Measurements from ENCODE around the gene KIF23.

KIF23 gene

GRCh38 chr15:69474291-69474690 lies 60.1 kb downstream of the KIF23 start:
- Mint-ChIP-seq H3K27ac (no peak overlapping the region), H3K27me3 (ENCODE audit: low read depth) (peaks cover 23% of the 10 kb centered on the region), H3K4me1 (ENCODE audit: low read depth) (peaks cover 6% of the 10 kb centered on the region), H3K36me3 (ENCODE audit: low read depth) (no peaks in the 10 kb centered on the region), H3K4me3 (no peak overlapping the region), H3K9me3 (no peaks in the 10 kb centered on the region)
- DNase-seq (ENCODE audit: low spot score): no peak

GRCh38 chr15:69474846-69475455 lies 60.8 kb downstream of the KIF23 start:
- no peak for DNase-seq (ENCODE audit: low spot score)
- Mint-ChIP-seq H3K4me3 (no peak overlapping the region), H3K27ac (no peak overlapping the region), H3K36me3 (ENCODE audit: low read depth) (peaks cover 3% of the 10 kb centered on the region), H3K27me3 (ENCODE audit: low read depth) (peaks cover 27% of the 10 kb centered on the region), H3K9me3 (peaks cover 6% of the 10 kb centered on the region), H3K4me1 (ENCODE audit: low read depth) (no peaks in the 10 kb centered on the region)

GRCh38 chr15:69475769-69476358 lies 61.7 kb downstream of the KIF23 start:
- no peak overlapping the region for H3K4me3 Mint-ChIP-seq
- peaks cover 8% of the 10 kb centered on the region for H3K36me3 Mint-ChIP-seq (ENCODE audit: low read depth)
- H3K9me3 Mint-ChIP-seq: peaks cover 11% of the 10 kb centered on the region
- H3K27ac Mint-ChIP-seq: no peak overlapping the region
- peaks cover 2% of the 10 kb centered on the region for H3K4me1 Mint-ChIP-seq (ENCODE audit: low read depth)
- H3K27me3 Mint-ChIP-seq (ENCODE audit: low read depth): peaks cover 30% of the 10 kb centered on the region
- DNase-seq (ENCODE audit: low spot score): peak; percentile 62

GRCh38 chr15:69476704-69477473 lies 62.7 kb downstream of the KIF23 start:
- Mint-ChIP-seq H3K4me1 (ENCODE audit: low read depth) (peaks cover 2% of the 10 kb centered on the region), H3K27ac (no peak overlapping the region), H3K27me3 (ENCODE audit: low read depth) (peaks cover 22% of the 10 kb centered on the region), H3K9me3 (peaks cover 11% of the 10 kb centered on the region), H3K36me3 (ENCODE audit: low read depth) (peaks cover 8% of the 10 kb centered on the region), H3K4me3 (no peak overlapping the region)
- DNase-seq (ENCODE audit: low spot score): no peak

- Mint-ChIP-seq H3K27ac (no peak overlapping the region), H3K27me3 (ENCODE audit: low read depth) (peaks cover 21% of the 10 kb centered on the region)
Observed at GRCh38 chr15:69478259-69478781, 64.2 kb downstream of the KIF23 start.

GRCh38 chr15:69479081-69479480 lies 64.9 kb downstream of the KIF23 start:
- H3K4me3 Mint-ChIP-seq: no peak overlapping the region
- H3K36me3 Mint-ChIP-seq (ENCODE audit: low read depth): peaks cover 8% of the 10 kb centered on the region

More at GRCh38 chr15:69478259-69478781, 64.2 kb downstream of the KIF23 start:
- Mint-ChIP-seq H3K36me3 (ENCODE audit: low read depth) (peaks cover 8% of the 10 kb centered on the region), H3K4me1 (ENCODE audit: low read depth) (peaks cover 2% of the 10 kb centered on the region), H3K9me3 (peaks cover 11% of the 10 kb centered on the region), H3K4me3 (no peak overlapping the region)
- DNase-seq (ENCODE audit: low spot score): no peak

GRCh38 chr15:69479971-69480370 lies 65.8 kb downstream of the KIF23 start:
- H3K27me3 Mint-ChIP-seq (ENCODE audit: low read depth): peaks cover 16% of the 10 kb centered on the region
- H3K9me3 Mint-ChIP-seq: peaks cover 11% of the 10 kb centered on the region
- H3K36me3 Mint-ChIP-seq (ENCODE audit: low read depth): peaks cover 8% of the 10 kb centered on the region
- peaks cover 2% of the 10 kb centered on the region for H3K4me1 Mint-ChIP-seq (ENCODE audit: low read depth)
- no peak overlapping the region for H3K27ac Mint-ChIP-seq
- no peak for DNase-seq (ENCODE audit: low spot score)
- H3K4me3 Mint-ChIP-seq: no peak overlapping the region

More at GRCh38 chr15:69479081-69479480, 64.9 kb downstream of the KIF23 start:
- no peak for DNase-seq (ENCODE audit: low spot score)
- peaks cover 11% of the 10 kb centered on the region for H3K9me3 Mint-ChIP-seq
- peaks cover 21% of the 10 kb centered on the region for H3K27me3 Mint-ChIP-seq (ENCODE audit: low read depth)
- no peak overlapping the region for H3K27ac Mint-ChIP-seq
- peaks cover 2% of the 10 kb centered on the region for H3K4me1 Mint-ChIP-seq (ENCODE audit: low read depth)

- peaks cover 11% of the 10 kb centered on the region for H3K9me3 Mint-ChIP-seq
- H3K4me3 Mint-ChIP-seq: no peak overlapping the region
- no peak overlapping the region for H3K27ac Mint-ChIP-seq
- H3K4me1 Mint-ChIP-seq (ENCODE audit: low read depth): peaks cover 2% of the 10 kb centered on the region
- no peak for DNase-seq (ENCODE audit: low spot score)
- H3K27me3 Mint-ChIP-seq (ENCODE audit: low read depth): peaks cover 13% of the 10 kb centered on the region
- peaks cover 8% of the 10 kb centered on the region for H3K36me3 Mint-ChIP-seq (ENCODE audit: low read depth)
Observed at GRCh38 chr15:69480932-69481331, 66.8 kb downstream of the KIF23 start.

- peaks cover 2% of the 10 kb centered on the region for H3K4me1 Mint-ChIP-seq (ENCODE audit: low read depth)
- peaks cover 11% of the 10 kb centered on the region for H3K9me3 Mint-ChIP-seq
- no peak overlapping the region for H3K27ac Mint-ChIP-seq
- no peak for DNase-seq (ENCODE audit: low spot score)
- H3K4me3 Mint-ChIP-seq: no peak overlapping the region
- H3K36me3 Mint-ChIP-seq (ENCODE audit: low read depth): peaks cover 8% of the 10 kb centered on the region
- peaks cover 8% of the 10 kb centered on the region for H3K27me3 Mint-ChIP-seq (ENCODE audit: low read depth)
Observed at GRCh38 chr15:69482686-69483256, 68.6 kb downstream of the KIF23 start.

- Mint-ChIP-seq H3K4me1 (ENCODE audit: low read depth) (peaks cover 2% of the 10 kb centered on the region), H3K27ac (no peak overlapping the region), H3K4me3 (no peak overlapping the region), H3K36me3 (ENCODE audit: low read depth) (peaks cover 5% of the 10 kb centered on the region), H3K9me3 (peaks cover 6% of the 10 kb centered on the region), H3K27me3 (ENCODE audit: low read depth) (peaks cover 5% of the 10 kb centered on the region)
- DNase-seq (ENCODE audit: low spot score): no peak
Observed at GRCh38 chr15:69484837-69485236, 70.7 kb downstream of the KIF23 start.

GRCh38 chr15:69486481-69487110 lies 72.4 kb downstream of the KIF23 start:
- no peak for DNase-seq (ENCODE audit: low spot score)
- H3K36me3 Mint-ChIP-seq (ENCODE audit: low read depth): no peaks in the 10 kb centered on the region
- H3K4me3 Mint-ChIP-seq: no peak overlapping the region
- H3K27me3 Mint-ChIP-seq (ENCODE audit: low read depth): peaks cover 2% of the 10 kb centered on the region
- H3K4me1 Mint-ChIP-seq (ENCODE audit: low read depth): no peaks in the 10 kb centered on the region
- no peaks in the 10 kb centered on the region for H3K9me3 Mint-ChIP-seq
- H3K27ac Mint-ChIP-seq: no peak overlapping the region

- Mint-ChIP-seq H3K36me3 (ENCODE audit: low read depth) (no peaks in the 10 kb centered on the region), H3K4me3 (no peak overlapping the region), H3K4me1 (ENCODE audit: low read depth) (no peaks in the 10 kb centered on the region), H3K27me3 (ENCODE audit: low read depth) (peaks cover 2% of the 10 kb centered on the region), H3K27ac (no peak overlapping the region), H3K9me3 (no peaks in the 10 kb centered on the region)
- no peak for DNase-seq (ENCODE audit: low spot score)
Observed at GRCh38 chr15:69489073-69489571, 75.0 kb downstream of the KIF23 start.

GRCh38 chr15:69490356-69491037 lies 76.3 kb downstream of the KIF23 start:
- no peak overlapping the region for H3K27ac Mint-ChIP-seq
- peaks cover 2% of the 10 kb centered on the region for H3K27me3 Mint-ChIP-seq (ENCODE audit: low read depth)
- no peaks in the 10 kb centered on the region for H3K36me3 Mint-ChIP-seq (ENCODE audit: low read depth)
- H3K9me3 Mint-ChIP-seq: no peaks in the 10 kb centered on the region
- DNase-seq (ENCODE audit: low spot score): no peak
- H3K4me1 Mint-ChIP-seq (ENCODE audit: low read depth): no peaks in the 10 kb centered on the region
- no peak overlapping the region for H3K4me3 Mint-ChIP-seq
